ENCODE results near the gene PRDX4. TPM values are rescaled to one million over a fixed set of nuclear protein-coding genes. Genes with fewer than 3 reads are reported as not detected.

PRDX4 gene
- total RNA-seq, result 224 and 291 TPM in 2 replicates

DNA sequence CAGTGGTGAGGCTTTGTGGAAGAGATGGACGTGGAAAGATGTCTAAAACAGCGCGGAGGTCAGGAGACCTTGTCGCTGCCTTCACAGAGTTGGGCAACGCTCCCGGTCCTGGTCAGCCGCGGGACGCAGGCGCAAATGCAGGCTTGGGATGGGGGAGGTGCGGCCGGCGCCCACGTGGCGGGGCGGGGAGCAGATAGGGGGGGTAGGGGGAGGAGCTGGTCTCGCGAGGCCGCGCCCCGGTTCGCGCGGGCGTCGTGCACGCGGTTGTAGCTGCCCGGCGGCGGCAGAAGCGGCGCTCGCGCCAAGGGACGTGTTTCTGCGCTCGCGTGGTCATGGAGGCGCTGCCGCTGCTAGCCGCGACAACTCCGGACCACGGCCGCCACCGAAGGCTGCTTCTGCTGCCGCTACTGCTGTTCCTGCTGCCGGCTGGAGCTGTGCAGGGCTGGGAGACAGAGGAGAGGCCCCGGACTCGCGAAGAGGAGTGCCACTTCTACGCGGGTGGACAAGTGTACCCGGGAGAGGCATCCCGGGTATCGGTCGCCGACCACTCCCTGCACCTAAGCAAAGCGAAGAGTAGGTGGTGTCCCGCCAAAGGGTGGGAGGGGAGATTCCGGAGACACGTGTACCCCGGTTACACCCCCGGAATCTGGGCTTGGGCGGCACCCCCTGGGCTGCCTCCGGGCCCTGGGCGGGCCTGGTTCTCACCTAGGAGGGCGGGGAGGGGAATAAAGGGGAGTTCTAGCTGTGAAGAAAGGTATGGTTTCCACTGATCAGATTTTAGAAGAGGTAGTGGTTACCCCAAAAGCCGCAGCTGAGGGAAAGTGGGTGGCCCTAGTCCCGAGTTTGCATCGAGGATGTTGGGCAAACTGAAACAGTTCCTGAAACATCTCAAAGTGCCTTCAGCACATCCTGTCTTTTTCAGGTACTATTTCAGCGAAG lies at the start of gene PRDX4:
TSS of gene PRDX4 (plus strand) at position 255 of the 939 bp plus-strand sequence. CDS start at position 333, 78 bp downstream.

Other genes with a start within 250 kb of the PRDX4 start
- gene ACOT9, start 75.8 kb downstream of the PRDX4 start, total RNA-seq, result 39.7 and 40.5 TPM in 2 replicates
- 98.4 and 193 TPM in 2 replicates for gene SAT1, start 115.7 kb downstream of the PRDX4 start, total RNA-seq
- 6.0 and 6.7 TPM in 2 replicates for gene APOO, start 240.4 kb downstream of the PRDX4 start, total RNA-seq
- gene CXorf58, start 240.5 kb downstream of the PRDX4 start, total RNA-seq, result not detected in 2 replicates